ENCODE results near the gene C1orf198. TPM values are rescaled to one million over a fixed set of nuclear protein-coding genes. Genes with fewer than 3 reads are reported as not detected.
A peak's percentile ranks its signal among the peaks of the same experiment; 100 is the strongest.
"Not testable (repeated sequence)": the region's sequence is repeated elsewhere in the genome, so short reads cannot be mapped to it uniquely, and the experiment has no call there.

Gene C1orf198
- total RNA-seq, 1 donor from 2014 or later = 13.8 TPM

DNA sequence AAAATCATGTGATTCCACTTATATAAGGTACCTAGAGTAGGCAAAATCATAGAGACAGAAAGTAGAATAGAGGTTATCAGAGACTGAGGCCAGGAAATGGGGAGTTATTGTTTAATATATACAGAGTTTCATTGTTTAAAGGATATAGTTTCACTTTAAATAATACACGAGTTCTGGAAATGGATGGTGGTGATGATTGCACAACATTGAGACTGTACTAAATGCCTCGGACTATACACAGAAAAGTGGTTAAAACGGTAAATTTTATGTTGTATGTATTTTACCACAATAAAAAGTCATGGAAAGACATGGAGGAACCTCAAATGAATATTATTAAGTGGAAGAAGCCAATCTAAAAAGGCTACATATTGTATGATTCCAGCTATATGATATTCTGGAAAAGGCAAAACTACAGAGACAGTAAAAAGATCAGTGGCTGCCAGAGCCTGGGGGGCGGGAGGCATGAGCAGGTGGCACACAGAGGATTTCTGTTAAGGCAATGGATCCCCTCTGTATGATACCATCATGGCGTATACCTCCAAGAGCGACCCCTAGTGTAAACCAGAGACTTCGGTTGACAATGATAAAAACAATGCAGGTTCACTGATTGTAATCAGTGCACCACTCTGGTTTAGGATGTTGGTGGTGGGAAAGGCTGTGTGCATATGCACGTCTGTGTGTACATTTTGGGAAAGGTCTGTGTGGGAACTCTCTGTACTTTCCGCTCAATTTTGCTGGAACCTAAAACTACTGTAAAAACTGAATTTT is 7.5 kb downstream of the C1orf198 start:
- no peak for DNase-seq (ENCODE audit: low read depth, low spot score)

DNA sequence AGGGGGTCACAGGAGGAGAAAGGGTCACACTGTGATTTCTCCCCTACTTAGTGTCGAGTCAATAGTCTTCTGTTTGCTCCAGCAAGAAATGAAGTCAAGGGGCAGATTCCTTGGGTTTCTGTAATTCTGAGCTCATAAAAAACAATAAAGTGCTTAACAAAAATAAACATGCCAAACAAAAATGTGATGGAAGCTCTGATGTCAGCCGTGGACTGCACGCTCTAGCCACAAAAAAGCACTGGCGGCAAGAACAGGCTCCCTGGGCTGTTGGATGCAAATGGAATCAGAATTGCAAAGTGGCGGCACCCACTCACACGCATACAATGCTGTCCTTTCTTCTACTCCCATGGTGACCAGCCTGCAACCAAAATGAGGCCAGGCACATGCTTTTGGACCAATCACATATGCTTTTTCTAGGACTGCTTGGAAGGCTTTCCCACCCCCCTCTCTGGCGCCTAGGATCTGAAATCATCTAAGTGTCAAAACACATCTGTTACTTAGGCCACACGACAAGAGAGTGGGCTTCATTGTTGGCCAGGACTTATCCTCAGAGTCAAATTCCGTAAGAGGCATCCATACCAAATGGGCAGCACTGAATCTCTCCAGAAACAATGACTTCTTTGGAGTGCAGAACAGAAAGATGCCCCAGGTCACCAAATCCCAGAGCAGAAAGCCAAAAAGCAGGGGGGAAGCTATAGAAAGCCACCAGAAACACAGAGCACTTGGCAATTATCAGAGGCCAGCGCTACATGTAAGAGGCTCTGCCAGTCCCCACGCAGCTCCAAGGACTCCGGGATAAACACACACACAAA is 9.2 kb downstream of the C1orf198 start:
- no peak for DNase-seq (ENCODE audit: low read depth, low spot score)

DNA sequence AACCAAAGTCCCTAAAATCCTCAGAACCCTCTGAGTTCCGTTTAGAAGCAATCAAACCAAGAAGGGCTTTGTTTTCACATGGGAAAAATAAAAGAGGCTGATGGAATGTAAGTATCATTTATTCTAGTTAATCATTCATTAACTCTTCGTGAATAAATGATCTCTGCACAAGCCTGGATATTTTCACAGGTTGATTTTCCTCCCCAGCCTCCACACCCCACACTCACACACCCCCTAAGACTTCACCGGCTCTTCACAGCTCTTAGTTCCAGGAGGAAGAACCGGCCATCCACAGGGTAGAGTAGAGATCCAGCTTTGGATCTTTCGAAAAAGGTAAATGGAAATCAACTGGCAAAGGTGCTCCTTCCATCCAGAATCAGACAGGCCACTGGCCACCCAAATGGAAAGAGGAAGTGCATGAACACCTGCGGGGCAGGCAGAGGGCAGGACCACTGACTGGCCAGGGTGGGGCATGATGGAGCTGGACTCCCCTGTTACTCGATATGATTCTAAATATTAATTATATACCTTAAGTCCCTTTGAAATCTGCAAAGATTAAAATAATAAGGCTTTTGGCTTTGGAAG is 10.0 kb downstream of the C1orf198 start:
- DNase-seq (ENCODE audit: low read depth, low spot score) = no peak

DNA sequence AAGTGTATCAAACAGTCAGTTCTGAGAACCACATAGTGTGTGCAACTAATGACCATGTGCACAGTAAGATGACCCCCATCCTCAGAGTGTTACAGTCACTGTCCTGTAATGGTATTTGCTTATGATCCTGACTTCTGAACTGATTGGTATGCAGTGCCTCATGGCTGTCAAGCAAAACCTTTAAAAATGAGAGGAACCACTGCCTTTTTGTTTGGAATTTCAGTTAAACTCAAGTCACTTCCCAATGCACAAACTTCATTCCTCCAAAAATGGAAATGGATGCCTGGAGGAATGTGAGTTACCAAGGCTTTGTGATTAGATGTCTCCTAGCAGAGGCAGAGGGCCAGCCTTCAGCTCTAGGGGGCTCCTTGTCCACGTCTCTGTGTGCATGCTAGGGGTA is 10.5 kb downstream of the C1orf198 start:
- DNase-seq (ENCODE audit: low read depth, low spot score) = no peak

DNA sequence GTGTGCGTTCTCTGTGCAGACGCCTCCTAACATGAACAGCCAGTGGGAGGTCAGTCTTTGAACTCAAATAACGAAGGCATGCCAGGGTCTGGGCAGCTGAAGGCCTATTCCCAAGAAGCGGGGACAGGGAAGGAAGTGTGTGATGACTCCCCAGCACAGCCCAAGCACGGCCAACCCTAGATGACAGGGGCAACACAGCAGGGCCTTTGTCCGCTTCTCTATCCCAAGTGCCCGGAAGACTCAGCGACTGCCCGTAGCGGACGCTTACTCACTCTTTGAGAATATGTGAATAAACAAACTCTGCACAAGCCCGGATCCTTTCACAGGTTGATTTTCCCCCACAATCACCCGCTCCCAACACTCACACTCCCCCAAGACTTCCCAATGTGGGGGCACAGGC is 11.2 kb downstream of the C1orf198 start:
- DNase-seq (ENCODE audit: low read depth, low spot score) = no peak

DNA sequence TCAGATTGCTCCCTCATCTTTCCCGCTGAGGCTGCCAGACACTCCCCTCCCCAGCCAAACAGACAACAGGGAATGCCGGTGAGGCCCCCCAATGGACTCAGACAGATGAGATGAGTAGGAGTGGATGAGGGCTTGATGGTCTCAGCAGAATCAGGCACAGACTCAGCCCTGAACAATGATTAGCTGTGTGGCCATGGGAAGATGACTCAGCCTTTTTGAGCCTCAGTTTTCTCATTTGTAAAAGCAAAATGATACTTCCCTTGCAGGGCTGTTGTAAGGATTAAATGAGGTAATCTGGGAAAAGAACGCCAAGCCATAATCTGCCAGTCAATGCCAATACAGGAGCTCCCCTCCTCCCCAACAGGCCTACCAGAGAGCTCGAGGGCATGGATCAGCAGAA is 12.4 kb downstream of the C1orf198 start:
- DNase-seq (ENCODE audit: low read depth, low spot score) = no peak

DNA sequence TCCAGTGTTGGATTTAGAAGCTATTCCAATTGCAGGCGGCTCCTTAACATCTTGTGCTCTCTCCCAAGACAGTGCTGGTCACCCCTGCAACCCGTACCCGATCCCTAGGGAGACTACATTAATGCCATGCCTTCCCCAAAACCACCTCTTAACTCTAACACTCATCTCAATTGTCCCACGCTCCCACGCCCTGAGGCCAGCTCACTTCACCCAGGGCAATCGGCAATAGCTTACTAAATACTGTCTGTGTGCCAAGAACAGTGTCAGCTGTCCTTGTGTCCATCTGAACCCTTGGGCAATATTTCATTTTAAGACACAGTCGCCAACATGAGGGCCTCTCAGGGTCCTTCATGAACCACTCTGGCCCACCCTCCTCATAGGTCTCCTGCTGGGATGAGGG is 13.9 kb downstream of the C1orf198 start:
- no peak for DNase-seq (ENCODE audit: low read depth, low spot score)

DNA sequence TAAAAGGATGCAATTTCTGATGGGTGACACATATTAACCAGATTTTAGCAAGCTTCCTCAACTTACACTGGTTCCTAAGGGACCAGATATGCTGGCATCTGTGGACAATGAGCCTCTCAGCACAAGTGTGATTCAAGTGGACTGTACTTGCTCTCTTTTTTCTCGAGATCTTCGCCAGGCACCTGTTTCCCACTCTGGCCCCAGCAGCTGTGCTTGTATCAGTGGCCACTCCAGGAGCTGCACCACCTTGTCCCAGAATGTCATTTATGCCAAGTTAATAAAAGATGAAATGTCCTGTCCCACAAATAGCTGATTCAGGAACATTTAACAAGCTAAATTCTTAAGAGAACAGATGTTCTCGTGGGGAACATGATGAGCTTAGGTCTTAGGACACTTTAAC is 14.6 kb downstream of the C1orf198 start:
- DNase-seq (ENCODE audit: low read depth, low spot score) = no peak

DNA sequence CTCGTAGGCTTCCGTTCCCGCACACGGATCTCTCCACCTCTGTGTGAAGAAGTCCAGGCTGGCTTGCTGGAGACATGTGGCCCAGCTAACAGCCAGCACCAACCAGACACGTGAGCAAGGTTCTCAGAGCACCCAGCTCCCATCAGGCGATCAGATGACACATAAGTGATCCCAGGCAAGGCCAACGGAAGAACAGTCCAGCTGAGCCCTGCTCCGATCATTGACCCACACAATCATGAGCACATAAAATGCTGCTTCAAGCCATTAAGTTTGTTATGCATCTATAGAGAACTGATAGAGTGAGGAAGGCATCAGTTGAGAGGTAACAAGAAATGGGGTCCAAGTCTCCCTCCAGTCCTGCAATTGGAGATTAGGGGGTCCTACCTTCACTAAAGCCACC is 15.4 kb downstream of the C1orf198 start:
- DNase-seq (ENCODE audit: low read depth, low spot score) = no peak

DNA sequence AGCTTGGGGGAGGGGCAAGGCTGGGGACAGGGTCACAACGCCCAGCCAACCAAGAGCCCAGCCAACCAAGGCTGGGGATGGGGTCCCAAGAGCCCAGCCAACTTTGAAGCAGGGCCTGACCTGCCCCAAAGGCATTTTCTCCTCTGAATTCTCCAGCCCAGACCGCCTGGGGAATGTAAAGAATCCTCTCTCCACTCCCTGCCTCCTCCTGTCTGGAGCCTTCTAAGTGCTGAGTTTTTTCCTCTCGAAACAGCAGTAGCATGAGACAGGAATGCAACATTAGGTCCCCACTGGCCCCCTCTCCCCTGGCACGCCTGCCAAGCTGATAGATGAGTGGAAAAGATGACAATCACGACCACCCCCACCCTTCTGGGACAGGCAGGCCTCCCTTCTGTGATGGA is 17.0 kb downstream of the C1orf198 start:
- no peak for DNase-seq (ENCODE audit: low read depth, low spot score)

DNA sequence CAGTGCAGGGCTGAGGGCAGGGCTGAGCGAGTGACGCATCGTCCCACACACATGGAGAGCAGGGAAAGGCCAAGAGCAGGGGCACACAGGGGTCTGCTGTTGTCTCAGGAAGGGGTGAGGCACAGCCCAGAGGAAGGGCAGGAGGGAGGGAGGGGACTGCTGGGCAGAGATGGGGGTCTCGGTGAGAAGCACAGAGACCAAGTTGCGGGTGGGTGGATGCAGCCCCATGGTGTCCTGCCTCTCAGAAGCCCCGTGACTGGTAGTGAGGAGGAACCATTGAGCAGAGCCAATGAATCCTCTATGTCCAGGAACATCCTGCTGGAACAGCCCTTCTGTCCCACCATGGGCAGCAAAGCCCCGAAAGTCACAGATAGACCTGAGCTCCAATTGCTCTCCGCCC is 17.8 kb downstream of the C1orf198 start:
- DNase-seq (ENCODE audit: low read depth, low spot score) = no peak

DNA sequence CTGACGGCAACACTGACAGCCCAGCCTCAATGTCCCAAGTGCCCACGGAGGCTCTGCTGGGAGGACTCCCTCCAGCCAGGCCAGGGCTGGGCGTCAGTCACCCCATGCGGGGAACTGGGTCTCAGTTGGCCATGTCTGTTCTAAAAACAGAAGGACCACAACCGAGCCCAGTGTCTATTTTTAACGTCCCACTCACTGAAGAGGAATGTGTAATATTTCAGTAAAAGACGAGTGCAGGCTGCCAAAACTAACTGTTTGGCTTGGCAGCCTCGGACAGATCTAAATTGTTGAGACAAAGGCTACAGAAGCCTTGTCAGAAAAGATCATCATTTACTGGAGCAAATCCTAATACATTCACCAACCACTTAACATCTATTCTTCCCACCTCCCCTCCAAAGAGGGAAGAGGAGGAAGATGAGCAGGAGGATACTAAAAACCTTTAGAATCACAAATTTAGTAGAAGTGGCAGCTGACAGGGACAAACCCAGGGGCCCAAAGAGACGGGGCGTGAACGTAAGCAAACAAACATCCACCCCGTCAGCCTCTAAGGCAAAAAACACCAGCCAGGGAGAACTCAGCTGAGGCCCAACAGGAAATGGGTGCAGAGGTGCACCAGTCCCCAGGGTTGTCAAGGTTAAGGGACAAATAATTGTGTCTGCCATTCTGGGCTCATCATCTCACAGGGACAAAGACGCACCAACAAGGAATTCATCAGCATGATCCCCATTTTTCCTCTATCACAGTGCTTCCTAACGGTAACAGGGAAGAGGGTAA is 18.7 kb downstream of the C1orf198 start:
- peak; percentile 82 for DNase-seq (ENCODE audit: low read depth, low spot score)

DNA sequence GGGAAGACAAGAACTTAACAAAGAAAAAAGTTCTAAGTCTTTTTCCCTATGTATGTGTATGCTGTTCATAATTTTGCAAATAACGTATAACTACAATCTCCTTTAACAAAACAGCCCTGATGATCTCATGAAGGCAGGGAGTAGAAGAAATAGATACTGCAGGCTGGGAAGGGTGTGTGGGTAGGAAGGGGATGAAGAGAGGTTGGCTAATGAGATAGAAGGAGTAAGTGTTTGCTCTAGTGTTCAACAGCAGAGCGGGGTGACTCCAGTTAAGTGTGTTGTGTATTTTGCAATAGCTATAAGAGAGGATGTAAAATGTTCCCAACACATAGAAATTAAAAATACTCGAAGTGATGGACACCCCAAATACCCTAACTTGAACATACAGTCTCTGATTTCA is 20.1 kb downstream of the C1orf198 start:
- no peak for DNase-seq (ENCODE audit: low read depth, low spot score)

DNA sequence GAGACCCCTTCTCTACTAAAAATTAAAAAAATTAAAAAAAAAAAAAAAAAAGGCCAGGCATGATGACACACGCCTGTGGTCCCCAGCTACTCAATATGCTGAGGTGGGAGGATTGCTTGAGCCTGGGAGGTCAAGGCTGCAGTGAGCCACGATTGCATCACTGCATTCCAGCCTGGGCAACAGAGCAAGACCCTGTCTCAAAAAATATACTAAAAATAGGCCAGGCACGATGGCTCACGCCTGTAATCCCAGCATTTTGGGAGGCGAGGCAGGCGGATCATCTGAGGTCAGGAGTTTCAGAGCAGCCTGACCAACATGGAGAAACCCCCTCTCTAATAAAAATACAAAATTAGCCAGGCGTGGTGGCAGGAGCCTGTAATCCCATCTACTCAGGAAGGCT is 23.1 kb downstream of the C1orf198 start:
- DNase-seq (ENCODE audit: low read depth, low spot score) = not testable (repeated sequence)

DNA sequence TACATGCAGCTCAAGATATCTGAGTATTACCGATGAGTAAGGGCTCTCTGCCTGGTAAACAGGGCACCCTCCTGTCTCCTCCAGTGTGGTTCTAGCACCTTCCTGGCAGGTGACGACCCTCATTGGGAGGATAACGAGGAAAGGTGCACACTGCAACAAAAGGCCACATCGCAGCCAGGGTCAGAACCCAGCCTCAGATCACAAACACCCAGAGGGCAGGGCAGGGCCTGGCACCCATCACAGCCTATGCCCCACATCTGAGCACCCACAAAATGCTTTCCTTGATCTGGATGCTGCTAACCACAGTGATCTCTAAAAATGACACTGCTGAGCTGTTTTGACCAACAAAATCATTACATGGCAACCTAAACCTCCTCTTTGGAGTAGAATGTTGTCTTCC is 23.8 kb downstream of the C1orf198 start:
- no peak for DNase-seq (ENCODE audit: low read depth, low spot score)

DNA sequence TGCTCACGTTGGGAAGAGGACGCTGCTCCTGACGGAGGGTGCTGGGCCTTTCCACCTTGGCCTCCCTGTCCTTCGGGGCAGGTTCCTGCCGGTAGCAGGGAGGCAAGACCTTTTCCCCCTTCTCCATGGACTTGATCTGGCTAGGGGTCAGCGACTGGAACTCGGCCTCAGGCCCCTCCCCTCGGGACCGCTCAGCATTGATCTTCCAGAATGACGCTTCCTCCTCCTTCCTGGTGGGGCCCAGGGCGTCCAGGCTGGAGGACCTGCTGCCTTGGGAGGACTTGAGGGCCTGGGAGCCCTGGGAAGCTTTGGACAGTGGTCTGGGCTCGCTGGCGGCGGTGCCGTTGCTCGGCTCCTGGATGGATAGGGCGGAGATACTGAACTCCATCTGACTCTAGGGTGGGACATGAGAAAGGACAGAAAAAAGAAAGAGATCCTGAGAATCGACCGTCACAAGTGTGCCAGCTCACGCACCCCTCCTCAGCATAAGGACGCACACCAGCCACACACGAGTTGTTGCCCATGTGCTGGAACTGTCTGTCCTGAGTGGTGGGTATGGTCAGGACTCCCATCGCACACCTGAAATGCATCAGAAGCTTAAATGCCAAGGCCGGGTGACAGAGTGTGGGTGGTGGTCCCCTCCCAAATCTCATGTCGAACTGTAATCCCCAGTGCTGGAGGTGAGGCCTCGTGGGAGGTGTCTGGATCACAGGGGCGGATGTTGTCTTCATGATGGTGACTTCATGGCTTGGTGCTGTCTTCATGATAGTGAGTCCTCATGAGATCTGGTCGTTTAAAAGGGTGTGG is 24.6 kb downstream of the C1orf198 start:
- DNase-seq (ENCODE audit: low read depth, low spot score) = no peak

DNA sequence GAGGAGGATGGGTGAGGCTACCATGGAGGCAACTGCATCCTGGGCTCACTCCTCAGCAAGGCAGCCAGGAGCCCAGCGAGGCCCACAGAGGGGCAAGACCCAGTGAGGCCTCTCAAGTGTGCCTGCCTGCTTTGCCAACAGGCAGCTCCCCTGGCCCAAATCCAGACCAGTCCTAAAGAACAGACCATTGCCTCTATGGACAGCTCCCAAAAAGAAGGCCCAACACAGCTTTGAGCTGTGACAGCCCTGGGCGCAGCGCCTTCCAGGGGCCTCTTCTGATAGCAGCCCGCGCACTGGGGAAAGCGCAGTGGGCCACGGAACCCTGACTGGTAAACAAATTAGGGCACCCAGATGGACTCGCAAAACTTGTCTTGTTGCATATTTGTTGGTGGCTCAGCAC is 25.5 kb downstream of the C1orf198 start:
- no peak for DNase-seq (ENCODE audit: low read depth, low spot score)

DNA sequence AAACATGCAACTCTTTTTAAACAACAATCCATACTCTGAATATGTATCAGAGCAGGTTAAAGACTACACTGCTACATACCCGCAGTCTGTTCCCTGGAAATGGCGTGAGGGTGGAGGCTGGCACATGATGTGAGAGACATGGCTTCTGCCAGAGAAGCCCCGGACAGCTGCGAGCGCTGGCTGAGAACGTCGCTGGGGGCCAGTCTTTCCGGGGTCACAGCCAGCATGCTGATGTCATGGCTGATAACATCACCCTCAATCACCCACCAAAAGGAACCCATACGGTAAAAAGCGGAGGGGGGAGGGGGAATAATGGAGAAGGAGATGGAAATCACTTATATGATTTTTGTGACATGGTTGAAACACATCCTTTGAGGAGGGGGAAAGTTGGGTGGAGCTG is 29.1 kb downstream of the C1orf198 start:
- DNase-seq (ENCODE audit: low read depth, low spot score) = no peak

DNA sequence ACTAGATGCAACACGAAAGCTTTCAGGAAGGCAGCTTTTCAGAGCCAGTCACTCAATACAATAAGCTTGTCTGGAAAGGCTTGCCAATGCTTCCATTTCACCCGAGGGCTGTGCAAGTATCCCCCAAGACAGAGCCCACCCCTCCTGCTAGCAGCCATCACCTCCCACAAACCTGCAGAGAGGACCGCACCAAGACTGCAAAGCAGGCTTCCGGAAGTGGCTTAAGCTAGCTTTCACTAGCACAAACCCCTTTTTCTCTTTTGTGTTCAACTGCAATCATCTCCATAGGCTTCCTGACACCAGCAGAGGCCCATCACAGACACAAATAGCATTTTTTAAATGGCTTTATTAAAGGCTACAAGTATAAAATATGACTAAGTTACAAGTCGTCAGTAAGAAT is 31.5 kb downstream of the C1orf198 start:
- no peak for DNase-seq (ENCODE audit: low read depth, low spot score)

DNA sequence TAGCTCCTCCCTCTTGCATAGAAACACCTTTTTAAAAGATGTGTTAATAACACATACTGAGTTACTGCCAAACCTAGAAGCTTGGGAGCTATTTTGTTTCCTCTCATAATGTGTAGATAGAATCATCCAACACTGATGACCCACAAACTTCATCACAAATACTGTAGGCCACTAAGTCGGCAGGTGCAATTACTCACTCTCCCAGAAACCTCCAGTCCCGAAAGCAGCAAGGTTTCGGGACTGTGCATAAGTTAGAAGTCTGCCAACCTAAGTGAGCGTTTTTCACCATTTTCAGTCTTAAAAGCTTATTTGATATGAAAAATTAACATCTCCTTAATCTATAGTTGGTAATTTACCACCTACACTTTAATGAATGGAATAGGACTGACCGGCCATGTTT is 32.0 kb downstream of the C1orf198 start:
- DNase-seq (ENCODE audit: low read depth, low spot score) = no peak

DNA sequence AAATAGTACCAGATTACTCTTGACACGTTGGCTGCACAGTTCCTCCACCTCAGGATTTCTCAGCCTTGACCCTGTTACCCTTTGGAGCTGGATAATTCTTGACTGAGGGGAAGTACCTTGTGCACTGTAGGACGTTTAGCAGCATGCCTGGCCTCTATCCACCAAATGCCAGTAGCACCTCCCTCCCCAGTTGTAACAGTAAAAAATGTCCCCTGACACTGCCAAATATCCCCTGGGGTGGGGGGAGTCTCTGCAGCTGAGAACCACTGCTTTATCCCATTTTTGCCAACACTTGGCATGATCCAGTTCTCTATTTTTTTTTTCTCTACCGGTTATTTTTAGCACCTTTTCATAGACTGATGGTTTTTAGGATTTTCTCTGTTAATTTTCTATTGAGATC is 34.0 kb downstream of the C1orf198 start:
- no peak for DNase-seq (ENCODE audit: low read depth, low spot score)

All from pulmonary artery endothelial cell (primary cell).